Measurements from ENCODE around the gene HSDL2. TPM values are rescaled to one million over a fixed set of nuclear protein-coding genes. Genes with fewer than 3 reads are reported as not detected.

The HSDL2 gene
- total RNA-seq, 2 donors from 2014 or later, result 93.0 to 127 TPM

DNA sequence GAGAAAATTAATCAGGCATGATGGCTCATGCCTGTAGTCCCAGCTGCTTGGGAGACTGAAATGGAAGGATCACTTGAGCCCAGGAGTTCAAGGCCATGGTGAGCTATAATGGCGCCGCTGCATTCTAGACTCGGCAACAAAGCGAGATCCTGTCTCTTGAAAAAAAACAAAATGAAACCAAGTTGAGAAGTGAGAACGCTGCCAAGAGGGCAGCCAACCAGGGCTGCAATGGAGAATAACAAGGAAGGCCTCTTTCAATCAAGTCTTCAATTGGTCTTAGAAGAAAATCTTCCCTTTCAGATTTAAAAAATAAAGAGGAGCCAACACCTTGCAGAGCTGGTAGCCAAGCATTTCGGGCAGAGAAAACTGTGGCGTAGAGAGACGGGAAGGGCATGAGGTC is 121.4 kb downstream of the HSDL2 start:
- Histone ChIP-seq H3K27me3 (no peaks in the 10 kb centered on the region), H3K36me3 (no peaks in the 10 kb centered on the region), H3K4me1 (no peaks in the 10 kb centered on the region), H3K27ac (no peak overlapping the region), H3K9me3 (no peaks in the 10 kb centered on the region), H3K4me3 (no peak overlapping the region)
- TF ChIP-seq, protein P1, sequence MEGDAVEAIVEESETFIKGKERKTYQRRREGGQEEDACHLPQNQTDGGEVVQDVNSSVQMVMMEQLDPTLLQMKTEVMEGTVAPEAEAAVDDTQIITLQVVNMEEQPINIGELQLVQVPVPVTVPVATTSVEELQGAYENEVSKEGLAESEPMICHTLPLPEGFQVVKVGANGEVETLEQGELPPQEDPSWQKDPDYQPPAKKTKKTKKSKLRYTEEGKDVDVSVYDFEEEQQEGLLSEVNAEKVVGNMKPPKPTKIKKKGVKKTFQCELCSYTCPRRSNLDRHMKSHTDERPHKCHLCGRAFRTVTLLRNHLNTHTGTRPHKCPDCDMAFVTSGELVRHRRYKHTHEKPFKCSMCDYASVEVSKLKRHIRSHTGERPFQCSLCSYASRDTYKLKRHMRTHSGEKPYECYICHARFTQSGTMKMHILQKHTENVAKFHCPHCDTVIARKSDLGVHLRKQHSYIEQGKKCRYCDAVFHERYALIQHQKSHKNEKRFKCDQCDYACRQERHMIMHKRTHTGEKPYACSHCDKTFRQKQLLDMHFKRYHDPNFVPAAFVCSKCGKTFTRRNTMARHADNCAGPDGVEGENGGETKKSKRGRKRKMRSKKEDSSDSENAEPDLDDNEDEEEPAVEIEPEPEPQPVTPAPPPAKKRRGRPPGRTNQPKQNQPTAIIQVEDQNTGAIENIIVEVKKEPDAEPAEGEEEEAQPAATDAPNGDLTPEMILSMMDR (IDR thresholded peaks at IDR 0.05), result no peak
- no peak for DNase-seq (ENCODE audit: low spot score)

DNA sequence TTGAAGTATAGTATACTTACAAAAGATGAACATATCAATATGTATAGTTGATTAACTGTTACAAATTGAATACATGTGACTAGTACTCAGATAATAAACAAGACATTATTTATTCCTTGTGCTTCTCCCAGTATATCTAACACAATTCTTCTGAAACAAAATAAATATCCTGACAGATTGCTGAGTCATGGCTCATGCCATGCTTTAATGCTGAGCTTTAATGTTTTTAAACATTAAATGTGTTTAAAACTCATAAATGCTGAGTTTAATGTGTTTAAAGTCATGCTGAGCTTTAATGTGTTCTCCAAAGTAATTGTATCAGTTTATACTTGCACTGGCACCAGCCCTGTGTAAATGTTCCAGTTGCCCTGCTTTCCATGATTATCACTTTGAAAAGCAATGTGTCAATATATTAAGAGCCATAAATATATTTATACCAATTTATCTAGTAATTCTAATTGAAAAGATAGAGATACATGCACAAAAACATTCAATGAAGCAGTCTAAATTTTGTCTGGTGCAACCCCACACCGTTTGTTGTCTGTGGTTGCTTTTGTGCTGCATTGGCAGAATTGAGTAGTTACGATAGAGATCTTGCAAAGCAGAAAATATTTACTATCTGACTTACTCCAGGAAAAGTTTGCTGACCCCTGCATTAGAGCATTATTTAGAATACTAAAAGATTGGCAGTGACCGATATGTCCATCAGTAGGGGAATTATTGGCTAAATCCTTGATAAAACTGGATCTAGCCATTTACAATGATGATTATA is 122.5 kb downstream of the HSDL2 start:
- no peak overlapping the region for H3K4me3 ChIP-seq
- no peak for DNase-seq (ENCODE audit: low spot score)
- no peaks in the 10 kb centered on the region for H3K4me1 ChIP-seq
- H3K9me3 ChIP-seq, result no peaks in the 10 kb centered on the region
- TF ChIP-seq, protein P1 (IDR thresholded peaks at IDR 0.05), result no peak
- H3K27me3 ChIP-seq, result no peaks in the 10 kb centered on the region
- no peaks in the 10 kb centered on the region for H3K36me3 ChIP-seq
- no peak overlapping the region for H3K27ac ChIP-seq

DNA sequence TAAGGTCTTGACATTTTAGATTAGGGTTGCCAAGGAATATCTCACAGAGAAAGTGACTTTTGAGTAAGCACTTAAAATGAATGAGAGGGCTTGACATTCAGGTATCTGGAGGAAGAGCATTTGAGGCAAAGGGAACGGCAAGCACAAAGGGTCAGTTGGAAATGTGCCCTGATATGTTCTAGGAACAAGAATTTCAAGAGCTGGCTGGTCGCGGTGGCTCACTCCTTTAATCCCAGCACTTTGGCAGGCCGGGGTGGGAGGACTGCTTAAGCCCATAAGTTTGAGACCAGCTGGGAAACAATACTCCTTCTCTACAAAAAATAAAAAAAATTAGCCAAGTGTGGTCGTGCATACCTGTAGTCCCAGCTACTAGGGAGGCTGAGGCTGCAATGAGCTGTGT is 123.3 kb downstream of the HSDL2 start:
- TF ChIP-seq, protein P1 (IDR thresholded peaks at IDR 0.05), result no peak
- H3K36me3 ChIP-seq, result no peaks in the 10 kb centered on the region
- H3K4me3 ChIP-seq, result no peak overlapping the region
- no peaks in the 10 kb centered on the region for H3K27me3 ChIP-seq
- H3K9me3 ChIP-seq, result no peaks in the 10 kb centered on the region
- H3K4me1 ChIP-seq, result no peaks in the 10 kb centered on the region
- no peak for DNase-seq (ENCODE audit: low spot score)
- no peak overlapping the region for H3K27ac ChIP-seq

DNA sequence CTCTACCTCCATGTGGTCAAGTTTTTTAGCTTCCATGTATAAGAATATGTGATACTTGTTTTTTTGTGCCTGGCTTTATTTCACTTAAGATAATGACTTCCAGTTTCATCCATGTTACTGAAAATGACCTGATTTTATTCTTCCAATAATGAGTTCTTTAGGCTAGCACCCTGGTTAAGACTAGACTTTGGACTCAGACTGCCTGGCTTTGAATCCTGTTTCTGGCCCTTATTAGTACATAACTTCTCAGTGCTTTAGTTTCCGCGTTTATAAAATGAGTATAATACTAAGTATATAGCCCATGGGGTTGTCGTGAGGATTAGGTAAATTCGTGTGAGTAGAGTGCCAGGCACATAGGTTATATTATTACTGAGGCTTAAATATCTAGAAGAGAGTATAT is 125.2 kb downstream of the HSDL2 start:
- TF ChIP-seq, protein P1 (IDR thresholded peaks at IDR 0.05), result no peak
- no peaks in the 10 kb centered on the region for H3K4me1 ChIP-seq
- H3K4me3 ChIP-seq, result no peak overlapping the region
- H3K9me3 ChIP-seq, result no peaks in the 10 kb centered on the region
- no peaks in the 10 kb centered on the region for H3K27me3 ChIP-seq
- DNase-seq (ENCODE audit: low spot score), result no peak
- no peak overlapping the region for H3K27ac ChIP-seq
- H3K36me3 ChIP-seq, result no peaks in the 10 kb centered on the region

DNA sequence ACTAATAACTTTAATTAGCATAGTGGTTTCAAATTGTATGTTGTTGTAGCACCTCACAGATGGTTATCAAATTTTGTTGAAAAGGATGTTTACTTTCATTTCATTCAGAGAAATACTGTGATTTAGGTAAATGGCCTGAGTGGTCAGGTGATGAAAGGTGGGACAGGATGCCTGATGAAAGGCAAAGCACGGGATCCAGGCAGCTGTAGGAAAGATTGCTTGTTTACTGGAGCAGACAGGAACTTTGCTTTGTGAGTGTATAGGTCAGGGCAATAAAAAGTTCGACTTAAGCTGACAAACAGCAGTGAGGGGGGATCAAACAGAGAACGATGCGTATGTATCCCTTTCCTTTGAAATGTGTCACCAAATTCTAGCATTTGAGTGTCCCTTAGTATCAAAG is 125.7 kb downstream of the HSDL2 start:
- Histone ChIP-seq H3K36me3 (no peaks in the 10 kb centered on the region), H3K4me3 (no peak overlapping the region), H3K27ac (no peak overlapping the region), H3K27me3 (no peaks in the 10 kb centered on the region), H3K4me1 (no peaks in the 10 kb centered on the region), H3K9me3 (no peaks in the 10 kb centered on the region)
- DNase-seq (ENCODE audit: low spot score), result no peak
- TF ChIP-seq, protein P1 (IDR thresholded peaks at IDR 0.05), result no peak

DNA sequence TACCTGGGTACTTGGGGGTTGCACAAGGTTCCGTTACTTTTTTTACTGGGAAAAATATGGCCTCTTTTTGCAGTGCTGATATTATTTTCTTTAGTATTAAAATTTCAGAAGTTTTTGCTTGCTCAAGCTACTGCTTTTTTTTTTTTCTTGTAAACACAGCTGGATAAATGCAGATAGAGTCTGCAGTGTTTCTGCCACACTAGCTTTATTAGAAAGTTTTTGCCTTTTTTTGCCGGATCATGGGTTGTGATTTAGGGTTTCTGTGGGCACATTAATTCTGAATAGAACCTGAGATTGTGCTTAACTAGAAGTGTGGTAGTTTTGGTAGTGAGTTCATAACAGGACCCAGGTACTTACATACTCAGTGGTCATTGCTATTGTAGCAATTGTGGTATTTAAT is 126.7 kb downstream of the HSDL2 start:
- no peak for DNase-seq (ENCODE audit: low spot score)
- TF ChIP-seq, protein P1 (IDR thresholded peaks at IDR 0.05), result no peak
- no peak overlapping the region for H3K4me3 ChIP-seq
- H3K4me1 ChIP-seq, result peaks cover 0 to 7% of the 10 kb centered on the region in 2 donors
- H3K27ac ChIP-seq, result no peak overlapping the region
- no peaks in the 10 kb centered on the region for H3K27me3 ChIP-seq
- H3K36me3 ChIP-seq, result no peaks in the 10 kb centered on the region
- no peaks in the 10 kb centered on the region for H3K9me3 ChIP-seq

Data from right atrium auricular region (tissue), 2 donors.